HG02610 (cell line): Measurements from ENCODE around the gene CEBPG.

Source experiments
- ATAC-seq: cut with Tn5 transposase; IDR thresholded peaks from one replicate; pipeline ENCODE4 v1.9.1; 2021; ENCODE audit warnings: mild to moderate bottlenecking, moderate library complexity; ENCODE audit not compliant: unreplicated experiment

Gene CEBPG

GRCh38 chr19:33418871-33419787 lies 45.6 kb downstream of the CEBPG start:
- ATAC-seq: no peak

GRCh38 chr19:33419788-33420130 lies 46.2 kb downstream of the CEBPG start:
- ATAC-seq: no peak

GRCh38 chr19:33420821-33421220 lies 47.3 kb downstream of the CEBPG start:
- no peak for ATAC-seq

GRCh38 chr19:33421368-33421767 lies 47.9 kb downstream of the CEBPG start:
- no peak for ATAC-seq

GRCh38 chr19:33422369-33423180 lies 49.1 kb downstream of the CEBPG start:
- ATAC-seq: no peak

- no peak for ATAC-seq
Measured at GRCh38 chr19:33424181-33424580, 50.7 kb downstream of the CEBPG start.

GRCh38 chr19:33426621-33427361 lies 53.3 kb downstream of the CEBPG start:
- ATAC-seq: no peak

- no peak for ATAC-seq
Measured at GRCh38 chr19:33427801-33428626, 54.5 kb downstream of the CEBPG start.

GRCh38 chr19:33428627-33429125 lies 55.2 kb downstream of the CEBPG start:
- no peak for ATAC-seq

- no peak for ATAC-seq
Measured at GRCh38 chr19:33429891-33430673, 56.6 kb downstream of the CEBPG start.

- no peak for ATAC-seq
Measured at GRCh38 chr19:33430674-33431277, 57.3 kb downstream of the CEBPG start.

- no peak for ATAC-seq
Measured at GRCh38 chr19:33432015-33432414, 58.5 kb downstream of the CEBPG start.
